Keratinocyte (primary cell): ENCODE measurements around the gene TINCR. TPM values are rescaled to one million over a fixed set of nuclear protein-coding genes. Genes with fewer than 3 reads are reported as not detected.

Experiments
- DNase-seq: peaks from one replicate; pipeline ENCODE4 v3.0.0-alpha.2; 2011; ENCODE audit warnings: low read depth, missing footprints, low spot score
- FAIRE-seq: peaks from 2 replicates; lab custom pipeline; 2011; peaks lifted over from hg19 to GRCh38; lab: Jason Lieb, UNC
- H2AFZ ChIP-seq: 2 replicates; pipeline ENCODE4 v1.6.0; 2012; ENCODE audit warnings: low read length, control low read depth, inconsistent platforms; ENCODE audit not compliant: control insufficient read depth
- H3K27ac ChIP-seq: 2 replicates; pipeline ENCODE4 v1.5.1; 2011; ENCODE audit warnings: low read length; ENCODE audit not compliant: control insufficient read depth, insufficient read depth
- H3K27me3 ChIP-seq: 3 replicates; pipeline ENCODE4 v1.6.0; 2011; ENCODE audit warnings: low read length; ENCODE audit not compliant: control insufficient read depth, insufficient read depth; ENCODE audit errors: extremely low read depth
- H3K36me3 ChIP-seq, 2 experiments: 2 replicates in 1 of 2; 3 replicates in 1 of 2; pipeline ENCODE4 v1.5.1; 2011; ENCODE audit warnings: low read length in 2 of 2, mild to moderate bottlenecking in 1 of 2; ENCODE audit not compliant: control insufficient read depth in 2 of 2, insufficient read depth in 2 of 2; ENCODE audit errors: extremely low read depth in 1 of 2
- H3K4me1 ChIP-seq: 3 replicates; pipeline ENCODE4 v1.5.1; 2011; ENCODE audit warnings: low read length; ENCODE audit not compliant: control insufficient read depth, insufficient read depth; ENCODE audit errors: extremely low read depth
- H3K4me2 ChIP-seq: 3 replicates; pipeline ENCODE4 v1.6.0; 2011; ENCODE audit warnings: low read depth, low read length; ENCODE audit not compliant: control insufficient read depth, insufficient read depth; ENCODE audit errors: extremely low read depth
- H3K4me3 ChIP-seq, 3 experiments: fragments of 200-600 bp in 1 of 3; sonication (generic) in 1 of 3; 2 replicates in 2 of 3; 3 replicates in 1 of 3; pipeline ENCODE4 v1.5.1; 2011 to 2016; ENCODE audit warnings: low read length in 3 of 3, mild to moderate bottlenecking in 3 of 3, control low read depth in 2 of 3, inconsistent platforms in 1 of 3, low read depth in 1 of 3, mixed read lengths in 1 of 3, mixed run types in 1 of 3, moderate library complexity in 1 of 3; ENCODE audit not compliant: control insufficient read depth in 2 of 3, insufficient read depth in 2 of 3; ENCODE audit errors: extremely low read depth in 1 of 3
- H3K79me2 ChIP-seq: 2 replicates; pipeline ENCODE4 v1.6.0; 2012; ENCODE audit warnings: low read length; ENCODE audit not compliant: control insufficient read depth, insufficient read depth
- H3K9ac ChIP-seq: 3 replicates; pipeline ENCODE4 v1.6.0; 2011; ENCODE audit warnings: low read length; ENCODE audit not compliant: control insufficient read depth, insufficient read depth; ENCODE audit errors: extremely low read depth
- H3K9me1 ChIP-seq: 3 replicates; pipeline ENCODE4 v1.6.0; 2011; ENCODE audit warnings: low read length; ENCODE audit not compliant: control insufficient read depth, insufficient read depth; ENCODE audit errors: extremely low read depth
- H3K9me3 ChIP-seq: 2 replicates; pipeline ENCODE4 v1.5.1; 2012; ENCODE audit warnings: low read depth, low read length; ENCODE audit not compliant: control insufficient read depth
- H4K20me1 ChIP-seq: 3 replicates; pipeline ENCODE4 v1.6.0; 2011; ENCODE audit warnings: low read length; ENCODE audit not compliant: control insufficient read depth, insufficient read depth; ENCODE audit errors: extremely low read depth
- EZH2 ChIP-seq: IDR thresholded peaks from one replicate; pipeline ENCODE4 v1.6.1; 2012; ENCODE audit warnings: inconsistent platforms, mild to moderate bottlenecking, low read length, moderate library complexity
- dilution Hi-C: fragments of 300-500 bp; cut with MboI; formaldehyde crosslinking; loops from one replicate; pipeline ENCODE4 v1.7.0; 2020; ENCODE audit warnings: low sequenced_read_pairs; ENCODE audit not compliant: extremely low pct_ligation_motif_present
- polyA plus RNA-seq, 5 experiments: library from polyadenylated mRNA; depleted of rRNA in 3 of 5; stranded (reverse) in 3 of 5; stranded (forward) in 1 of 5; unstranded in 1 of 5; fragments of >200 nt; gene quantifications; 1 replicate in 1 of 5; 2 replicates in 3 of 5; 3 replicates in 1 of 5; pipeline versions ENCODE4 v1.2.1 to v1.2.3, GENCODE V29; 2011 to 2012; ENCODE audit warnings: missing spikeins in 2 of 5, low read depth in 1 of 5, low replicate concordance in 1 of 5
- TF ChIP-seq, protein P1 (sequence below), 3 experiments: IDR thresholded peaks in 1 of 3; conservative IDR thresholded peaks in 1 of 3; optimal IDR thresholded peaks in 1 of 3; 2 replicates in 2 of 3; 3 replicates in 1 of 3; pipeline versions ENCODE3 to v1.5.1; 2011; ENCODE audit warnings: low read length in 3 of 3, mild to moderate bottlenecking in 3 of 3, moderate library complexity in 2 of 3, control low read depth in 1 of 3, inconsistent platforms in 1 of 3; ENCODE audit not compliant: insufficient read depth in 2 of 3; ENCODE audit errors: extremely low read depth in 1 of 3

Gene TINCR
- polyA plus RNA-seq, 1 donor (not counting 4 experiments of a cell fraction or from before 2014, with no cell fraction given): 9.7 TPM

DNA sequence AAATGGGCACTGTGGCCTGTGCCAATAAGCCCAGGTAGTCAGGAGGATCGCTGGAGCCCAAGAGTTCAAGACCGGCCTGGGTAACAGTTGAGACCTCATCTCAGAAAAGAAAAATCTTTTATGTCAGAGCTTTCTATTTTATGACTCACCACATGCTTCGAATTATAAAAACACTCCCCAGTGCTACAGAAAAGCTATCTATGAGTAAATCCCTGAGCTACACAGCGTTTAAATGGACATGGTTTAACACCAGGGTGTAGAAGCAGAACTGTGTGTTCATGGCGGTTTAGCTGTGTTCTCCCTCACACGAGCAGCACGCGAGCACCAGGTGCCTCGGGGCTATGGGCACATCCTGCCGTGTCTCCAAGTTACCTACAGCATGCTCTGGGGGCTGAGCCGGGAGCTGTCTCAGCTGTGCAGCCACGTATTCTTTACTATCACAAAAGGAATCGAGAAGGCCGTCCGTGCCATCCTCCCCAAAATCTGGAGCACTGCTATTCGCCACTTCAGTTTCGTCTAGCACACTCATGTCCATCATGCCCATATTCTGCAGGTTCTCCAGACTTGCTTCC lies 48.1 kb upstream of the TINCR start:
- no peak overlapping the region for H3K4me3 ChIP-seq
- no peak overlapping the region for H3K9ac ChIP-seq
- dilution Hi-C loops: no loop called here
- peaks cover 5% of the 10 kb centered on the region for H3K9me1 ChIP-seq
- H2AFZ ChIP-seq: no peak overlapping the region
- no peaks in the 10 kb centered on the region for H3K27me3 ChIP-seq
- no peak for TF ChIP-seq EZH2
- TF ChIP-seq, protein P1, sequence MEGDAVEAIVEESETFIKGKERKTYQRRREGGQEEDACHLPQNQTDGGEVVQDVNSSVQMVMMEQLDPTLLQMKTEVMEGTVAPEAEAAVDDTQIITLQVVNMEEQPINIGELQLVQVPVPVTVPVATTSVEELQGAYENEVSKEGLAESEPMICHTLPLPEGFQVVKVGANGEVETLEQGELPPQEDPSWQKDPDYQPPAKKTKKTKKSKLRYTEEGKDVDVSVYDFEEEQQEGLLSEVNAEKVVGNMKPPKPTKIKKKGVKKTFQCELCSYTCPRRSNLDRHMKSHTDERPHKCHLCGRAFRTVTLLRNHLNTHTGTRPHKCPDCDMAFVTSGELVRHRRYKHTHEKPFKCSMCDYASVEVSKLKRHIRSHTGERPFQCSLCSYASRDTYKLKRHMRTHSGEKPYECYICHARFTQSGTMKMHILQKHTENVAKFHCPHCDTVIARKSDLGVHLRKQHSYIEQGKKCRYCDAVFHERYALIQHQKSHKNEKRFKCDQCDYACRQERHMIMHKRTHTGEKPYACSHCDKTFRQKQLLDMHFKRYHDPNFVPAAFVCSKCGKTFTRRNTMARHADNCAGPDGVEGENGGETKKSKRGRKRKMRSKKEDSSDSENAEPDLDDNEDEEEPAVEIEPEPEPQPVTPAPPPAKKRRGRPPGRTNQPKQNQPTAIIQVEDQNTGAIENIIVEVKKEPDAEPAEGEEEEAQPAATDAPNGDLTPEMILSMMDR (optimal IDR thresholded peaks at IDR 0.05 in 1 of 3, IDR thresholded peaks at IDR 0.05 in 1 of 3, conservative IDR thresholded peaks at IDR 0.05 in 1 of 3; ENCODE audit: extremely low read depth in 1 of 3, insufficient read depth in 2 of 3, low read length in 3 of 3): no peak
- H3K4me2 ChIP-seq: no peak overlapping the region
- H3K79me2 ChIP-seq: peaks cover 47% of the 10 kb centered on the region
- H3K27ac ChIP-seq: no peak overlapping the region
- peaks cover 2% of the 10 kb centered on the region for H4K20me1 ChIP-seq
- DNase-seq: no peak
- no peak for FAIRE-seq
- peaks cover 31 to 59% of the 10 kb centered on the region in 2 experiments for H3K36me3 ChIP-seq
- H3K9me3 ChIP-seq: no peaks in the 10 kb centered on the region
- H3K4me1 ChIP-seq: peaks cover under 1% of the 10 kb centered on the region

DNA sequence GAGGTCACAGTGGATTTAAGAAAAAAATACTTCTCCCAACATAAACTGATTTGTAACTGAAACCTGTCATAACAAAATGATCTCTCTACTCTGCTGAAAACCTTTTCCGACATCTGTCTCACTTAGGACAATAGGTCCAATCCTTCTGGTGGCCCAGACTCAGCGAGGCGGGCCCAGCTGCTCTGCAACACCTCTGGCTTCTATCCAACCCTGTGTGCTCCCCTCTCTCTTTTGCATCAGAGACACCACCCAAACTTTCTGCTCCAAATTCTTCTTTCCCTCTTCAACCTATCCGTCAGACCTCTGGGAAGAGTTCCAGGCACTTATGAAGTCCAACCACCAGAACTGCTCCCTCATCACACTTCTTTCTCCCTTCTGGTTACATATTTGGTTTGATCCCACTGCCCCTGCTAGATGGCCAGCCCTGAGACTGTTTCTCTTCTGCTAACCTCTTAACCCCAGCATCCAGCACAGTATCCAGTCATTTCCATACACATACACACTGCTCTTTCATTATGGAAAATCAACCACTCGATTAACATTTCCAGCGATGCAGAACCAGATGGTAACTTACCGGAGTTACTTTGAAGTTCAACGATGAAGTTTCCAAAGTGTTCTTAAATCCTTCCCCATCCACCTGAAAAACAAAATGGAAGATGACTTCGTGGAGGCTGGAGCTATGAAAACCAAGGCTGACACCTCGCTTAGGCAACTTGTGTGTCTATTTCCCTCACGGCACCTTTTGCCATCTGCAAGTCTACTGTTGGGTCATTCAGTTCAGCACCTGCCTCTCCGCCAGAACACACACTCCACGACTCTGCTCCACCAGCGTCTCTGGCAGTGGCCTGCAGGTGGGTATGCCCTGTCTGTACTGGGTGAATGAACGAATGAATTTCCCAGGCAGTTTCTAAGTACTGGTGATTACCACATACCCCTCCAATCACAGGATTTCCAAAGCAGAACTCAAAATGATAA lies 45.4 kb upstream of the TINCR start:
- dilution Hi-C loops: no loop called here
- Histone ChIP-seq H2AFZ (no peak overlapping the region), H3K9me3 (no peaks in the 10 kb centered on the region), H3K9ac (no peak overlapping the region), H4K20me1 (no peaks in the 10 kb centered on the region), H3K27ac (no peak overlapping the region), H3K27me3 (no peaks in the 10 kb centered on the region), H3K79me2 (peaks cover 28% of the 10 kb centered on the region), H3K36me3 (peaks cover 28 to 58% of the 10 kb centered on the region in 2 experiments), H3K4me2 (no peak overlapping the region), H3K4me1 (no peaks in the 10 kb centered on the region), H3K9me1 (peaks cover 2% of the 10 kb centered on the region), H3K4me3 (no peak overlapping the region)
- TF ChIP-seq, protein P1 (optimal IDR thresholded peaks at IDR 0.05 in 1 of 3, IDR thresholded peaks at IDR 0.05 in 1 of 3, conservative IDR thresholded peaks at IDR 0.05 in 1 of 3; ENCODE audit: extremely low read depth in 1 of 3, insufficient read depth in 2 of 3, low read length in 3 of 3): no peak
- TF ChIP-seq EZH2: no peak
- FAIRE-seq: no peak
- no peak for DNase-seq
